Kidney glomerular epithelial cell (primary cell): ENCODE data around the gene HSDL1.
"Not testable (repeated sequence)": the region's sequence is repeated elsewhere in the genome, so short reads cannot be mapped to it uniquely, and the experiment has no call there.

Source experiments
- DNase-seq: peaks from one replicate; lab custom pipeline; 2025; lab: John Stamatoyannopoulos, UW

Gene HSDL1

DNA sequence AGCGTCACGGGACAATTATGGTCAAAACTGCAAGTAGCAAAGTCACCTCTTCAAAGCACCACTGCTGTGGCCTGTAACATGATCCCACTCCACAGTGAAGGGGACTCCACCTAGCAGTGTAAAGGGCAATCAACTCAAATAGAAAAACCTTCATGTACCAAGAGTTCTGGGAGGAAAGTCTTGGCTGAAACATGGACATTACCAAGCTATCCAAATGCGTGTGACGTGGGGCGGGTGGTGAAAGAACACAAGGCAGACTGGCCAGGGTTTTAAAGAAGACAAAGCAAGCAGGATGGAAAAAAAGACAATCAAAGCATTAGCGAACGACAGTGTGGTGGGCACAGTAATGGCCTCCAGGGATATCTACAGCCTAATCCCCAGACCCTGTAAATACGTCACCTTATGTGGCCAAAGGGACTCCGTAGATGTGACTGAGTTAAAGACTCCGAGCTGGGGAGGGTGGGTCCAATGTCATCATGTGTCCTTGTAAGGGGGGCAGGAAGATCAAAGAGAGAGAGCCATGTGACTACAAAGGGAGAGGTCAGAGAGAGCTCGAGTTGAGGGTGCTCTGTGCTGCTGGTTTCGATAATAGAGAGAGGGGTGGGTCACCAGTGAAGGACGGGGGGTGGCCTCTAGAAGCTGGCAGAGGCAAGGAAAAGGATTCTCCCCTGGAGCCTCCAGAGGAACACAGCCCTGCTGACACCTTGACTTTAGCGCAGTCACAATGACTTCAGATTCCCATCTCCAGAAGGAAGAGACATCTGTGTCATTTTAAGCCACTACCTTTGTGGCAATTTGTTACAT lies 6.0 kb downstream of the HSDL1 start:
- no peak for DNase-seq

- DNase-seq = no peak
Measured at GRCh38 chr16:84138500-84138823, 6.5 kb downstream of the HSDL1 start.

GRCh38 chr16:84137769-84138357 lies 7.1 kb downstream of the HSDL1 start:
- no peak for DNase-seq

DNA sequence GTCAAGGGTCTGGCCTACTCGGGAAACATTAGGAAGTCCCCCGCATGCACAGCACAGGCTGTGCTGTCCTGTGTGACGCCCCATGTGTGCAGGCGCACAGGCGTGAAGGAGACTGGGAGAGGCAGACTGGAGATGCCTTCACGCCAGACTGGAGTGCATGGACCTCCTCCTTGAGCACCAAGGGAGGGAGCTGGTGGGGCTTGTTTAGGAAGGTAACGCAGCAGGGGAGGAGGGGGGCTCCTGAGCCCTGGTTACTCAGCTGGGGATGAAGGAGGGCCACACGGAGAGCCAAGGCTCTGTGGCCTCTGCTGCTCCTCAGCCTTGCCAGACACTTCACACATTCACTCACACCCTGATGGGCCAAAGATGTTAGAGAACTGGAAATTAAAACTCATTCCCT lies 7.7 kb downstream of the HSDL1 start:
- no peak for DNase-seq

GRCh38 chr16:84136331-84137125 lies 8.4 kb downstream of the HSDL1 start:
- DNase-seq = no peak

DNA sequence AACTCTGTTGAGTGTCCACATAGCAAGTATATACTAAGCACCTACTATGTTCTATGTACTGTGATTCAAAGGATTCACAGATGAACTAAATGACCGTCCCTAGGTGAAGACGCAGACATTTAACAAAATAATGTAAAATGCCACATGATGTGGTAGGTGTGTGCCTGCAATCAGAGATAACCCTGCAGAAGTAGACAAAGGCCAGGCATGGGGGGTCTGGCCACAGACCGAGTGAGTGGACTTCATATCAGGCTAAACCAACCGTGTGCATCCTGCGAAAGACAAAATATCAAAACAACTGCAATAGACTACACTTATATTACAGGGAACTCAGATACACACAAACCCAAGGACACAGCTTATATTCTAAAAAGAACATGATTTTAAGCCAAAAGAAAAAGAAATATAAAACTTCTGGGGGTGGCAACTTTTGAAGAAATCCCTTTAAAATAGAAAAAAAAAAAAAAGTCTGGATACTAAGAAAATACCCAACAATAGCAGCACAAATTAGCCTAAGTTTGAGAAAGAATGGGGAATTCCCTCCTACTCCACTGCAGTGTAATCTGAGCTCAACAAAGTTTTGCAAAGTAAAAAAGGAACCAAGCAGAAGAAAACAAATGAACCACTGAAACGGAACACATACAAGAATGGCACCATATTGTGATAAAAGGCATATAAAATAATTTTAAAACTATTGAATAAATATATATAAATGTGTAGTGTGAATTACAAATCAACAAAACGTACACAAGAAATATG lies 12.3 kb downstream of the HSDL1 start:
- no peak for DNase-seq

GRCh38 chr16:84131117-84131516 lies 13.9 kb downstream of the HSDL1 start:
- no peak for DNase-seq

DNA sequence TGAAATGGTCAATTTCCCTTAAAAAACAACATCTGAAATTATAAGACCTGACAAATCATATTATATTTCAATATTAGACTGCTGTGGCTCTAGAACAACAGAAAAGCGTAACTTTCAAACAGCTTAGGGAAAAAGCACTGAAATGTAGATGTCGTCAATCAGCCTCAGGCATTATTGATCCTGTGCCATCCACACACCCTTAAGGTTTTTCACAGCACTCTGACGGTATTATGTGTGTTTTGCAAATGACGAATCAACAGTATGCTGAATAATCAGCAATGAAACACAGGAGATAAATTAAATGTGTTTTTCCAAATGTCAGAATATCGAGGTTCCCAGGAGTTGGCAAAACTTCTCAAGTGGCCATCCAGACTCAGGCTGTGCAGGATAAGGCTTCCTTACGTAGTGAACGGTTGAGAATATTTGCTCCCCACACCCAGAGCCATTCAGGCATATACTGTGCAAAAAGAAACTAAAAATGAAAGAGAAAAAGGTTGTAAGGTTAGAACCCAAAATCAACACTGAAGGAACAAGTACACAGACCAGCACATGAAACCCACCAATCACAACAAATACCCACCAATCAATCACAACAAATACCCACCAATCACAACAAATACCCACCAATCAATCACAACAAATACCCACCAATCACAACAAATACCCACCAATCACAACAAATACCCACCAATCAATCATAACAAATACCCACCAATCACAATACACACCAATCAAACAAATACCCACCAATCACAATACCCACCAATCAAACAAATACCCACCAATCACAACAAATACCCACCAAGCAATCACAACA lies 20.5 kb downstream of the HSDL1 start:
- DNase-seq = no peak

DNA sequence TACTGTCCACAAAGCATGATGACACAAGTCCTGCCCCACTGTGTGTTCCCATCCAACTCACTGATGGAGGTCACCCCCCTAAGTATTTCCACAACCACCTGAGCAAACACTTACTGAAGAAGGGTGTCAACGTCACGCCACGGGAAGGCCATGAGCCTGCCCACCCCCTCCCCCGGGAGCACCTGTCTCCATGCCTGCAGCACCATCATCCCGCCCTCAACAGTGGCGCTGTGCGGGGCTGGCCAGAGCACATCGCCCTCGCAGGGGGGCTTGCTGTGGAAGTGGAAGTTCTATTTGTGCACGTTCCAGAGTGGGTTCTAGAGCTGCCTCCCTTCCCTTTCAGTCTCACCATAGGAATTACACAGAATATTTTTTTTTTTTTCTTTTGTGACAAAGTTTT lies 24.0 kb downstream of the HSDL1 start:
- no peak for DNase-seq

DNA sequence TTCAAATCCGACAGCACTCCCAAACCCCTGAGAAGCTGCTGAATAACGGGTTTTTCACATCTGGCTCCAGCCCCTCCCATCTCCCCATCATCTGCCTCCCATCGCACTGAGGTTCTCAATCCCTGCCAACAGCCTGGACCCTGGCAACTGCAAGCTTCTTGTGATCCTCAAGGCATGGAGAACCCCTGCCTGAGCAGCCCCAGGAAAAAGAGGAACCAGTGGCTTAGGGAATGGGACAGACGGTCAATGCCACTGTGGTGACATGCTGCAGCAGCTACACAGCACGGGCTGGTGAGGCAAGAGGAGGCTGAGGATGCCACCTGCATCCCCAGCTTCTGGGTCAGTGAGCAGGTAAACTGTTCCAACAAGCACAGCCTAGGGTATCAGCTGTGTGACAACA lies 25.0 kb downstream of the HSDL1 start:
- DNase-seq = no peak

DNA sequence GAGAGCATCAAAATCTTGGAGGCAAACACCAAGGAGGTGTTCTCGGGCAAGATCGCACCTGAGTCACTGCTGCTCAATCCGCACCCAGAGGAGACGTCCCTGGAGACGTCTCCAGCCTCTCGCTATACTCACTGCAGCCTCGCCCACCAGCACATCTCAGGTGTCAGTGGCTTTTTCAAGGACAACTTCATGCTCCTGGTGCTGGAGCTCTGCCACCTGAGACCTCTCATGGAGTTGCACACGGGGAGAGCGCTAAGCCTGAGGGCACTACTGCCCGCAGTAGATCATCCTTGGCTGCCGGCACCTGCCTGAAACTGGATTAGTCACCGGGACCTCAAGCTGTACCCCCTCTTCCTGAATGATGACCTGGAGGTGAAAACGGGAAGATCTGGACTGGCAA lies 25.6 kb downstream of the HSDL1 start:
- no peak for DNase-seq

DNA sequence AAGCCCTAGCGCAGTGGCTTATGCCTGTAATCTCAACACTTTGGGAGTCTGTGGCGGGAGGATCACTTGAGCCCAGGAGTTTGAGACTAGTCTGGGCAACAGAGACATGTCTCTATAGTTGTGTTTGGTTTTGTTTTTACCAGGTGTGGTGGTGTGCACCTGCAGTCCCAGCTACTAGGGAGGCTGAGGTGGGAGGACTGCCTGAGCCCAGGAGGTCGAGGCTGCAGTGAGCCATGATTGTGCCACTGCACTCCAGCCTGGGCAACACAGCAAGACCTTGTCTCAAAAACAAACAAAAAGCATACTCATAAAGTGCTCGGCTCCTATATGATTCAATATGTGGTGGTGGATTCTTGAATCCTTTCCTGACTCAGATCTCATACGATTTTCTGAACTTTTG lies 26.7 kb downstream of the HSDL1 start:
- not testable (repeated sequence) for DNase-seq

DNA sequence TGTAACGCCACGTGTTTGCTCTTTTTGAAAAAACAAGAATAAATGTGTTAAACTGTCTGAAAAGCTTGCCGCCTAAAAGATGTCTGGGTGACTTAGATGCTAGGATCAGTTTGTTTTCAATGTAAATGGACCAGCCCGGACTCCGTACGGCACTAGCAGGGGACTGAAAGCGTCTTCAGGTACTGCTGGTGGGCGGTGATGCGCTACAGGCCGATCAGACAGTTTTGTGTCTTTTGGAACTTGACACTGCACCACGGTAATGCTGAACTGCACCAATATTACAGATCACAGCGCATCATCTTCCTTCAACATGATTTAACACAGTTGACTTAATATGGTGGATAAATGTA lies 27.5 kb downstream of the HSDL1 start:
- DNase-seq = no peak

DNA sequence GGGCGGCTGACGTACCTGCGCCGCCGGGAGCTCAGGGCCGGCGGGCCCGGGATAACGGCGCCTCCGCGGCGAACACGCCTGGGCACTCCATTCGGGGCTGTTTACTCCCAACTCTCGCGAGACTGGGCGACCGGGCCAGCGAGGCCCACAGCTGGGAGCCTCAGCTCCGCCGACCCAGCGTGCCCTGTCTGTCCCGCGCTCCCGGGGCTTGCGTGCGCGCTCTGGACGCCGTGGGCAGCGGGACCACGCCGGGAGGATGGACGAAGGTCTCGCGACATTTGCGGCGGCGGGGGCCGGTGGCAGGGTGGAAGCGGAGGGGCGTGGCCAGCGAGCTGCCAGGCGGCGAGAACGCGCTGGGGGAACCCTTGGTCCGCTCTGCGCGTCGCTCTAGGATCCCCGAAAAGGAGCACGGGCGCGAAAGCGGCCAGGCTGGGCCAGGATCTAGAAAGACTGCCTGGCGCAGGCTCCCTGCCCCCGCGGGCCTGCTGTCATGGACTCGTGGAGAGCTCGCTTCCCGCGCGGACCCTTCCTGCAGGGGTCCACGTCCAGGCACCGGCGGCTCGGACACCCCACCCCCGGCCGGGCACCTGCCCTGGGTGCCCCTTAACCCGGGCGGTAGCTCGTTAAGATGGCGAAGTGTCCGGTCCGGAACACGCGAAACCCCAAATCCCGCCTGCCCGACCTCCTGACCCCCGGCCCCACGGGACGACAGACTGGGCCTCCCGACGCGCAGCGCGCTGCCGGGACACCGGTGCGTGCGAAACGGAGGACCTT lies 28.1 kb downstream of the HSDL1 start, which contains the start of gene MBTPS1:
Gene MBTPS1, minus strand, starts transcription at position 223 of the 774 bp plus-strand sequence. CDS start 15,159 bp downstream, outside the sequence.
- peak; percentile 91 for DNase-seq

- peak; percentile 48 for DNase-seq
Measured at GRCh38 chr16:84115919-84116719, 28.9 kb downstream of the HSDL1 start.

DNA sequence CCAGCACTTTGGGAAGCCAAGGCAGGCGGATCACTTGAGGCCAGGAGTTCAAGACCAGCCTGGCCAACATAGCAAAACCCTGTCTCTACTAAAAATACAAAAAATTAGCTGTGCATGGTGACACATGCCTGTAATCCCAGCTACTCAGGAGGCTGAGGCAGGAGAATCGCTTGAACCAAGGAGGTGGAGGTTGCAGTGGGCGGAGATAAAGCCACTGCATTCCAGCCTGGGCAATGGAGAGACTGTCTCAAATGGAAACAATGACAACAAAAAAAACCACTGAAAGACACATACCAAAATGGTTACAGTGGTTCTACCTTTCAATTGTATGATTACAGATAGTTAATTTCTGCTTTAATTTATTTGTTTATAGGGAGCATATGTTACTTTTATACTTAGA lies 33.0 kb downstream of the HSDL1 start:
- DNase-seq = not testable (repeated sequence)

DNA sequence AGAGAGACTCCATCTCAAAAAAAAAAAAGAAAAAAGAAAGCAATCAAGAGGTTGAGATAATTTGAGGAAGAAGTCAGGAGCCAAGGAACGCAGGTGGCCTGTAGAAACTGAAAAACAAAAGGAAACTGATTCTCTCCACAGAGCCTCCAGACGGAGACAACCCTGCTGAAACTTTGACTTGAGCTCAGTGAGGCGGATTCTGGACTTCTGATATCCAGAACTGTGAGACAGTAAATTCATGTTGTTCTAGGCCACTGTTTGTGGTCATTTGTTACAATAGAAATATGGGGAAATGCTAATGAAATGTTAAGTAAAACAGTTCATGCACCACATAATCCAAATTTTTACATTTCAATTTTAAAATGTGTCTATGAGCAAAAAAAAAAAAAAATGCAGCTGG lies 33.5 kb downstream of the HSDL1 start:
- no peak for DNase-seq

DNA sequence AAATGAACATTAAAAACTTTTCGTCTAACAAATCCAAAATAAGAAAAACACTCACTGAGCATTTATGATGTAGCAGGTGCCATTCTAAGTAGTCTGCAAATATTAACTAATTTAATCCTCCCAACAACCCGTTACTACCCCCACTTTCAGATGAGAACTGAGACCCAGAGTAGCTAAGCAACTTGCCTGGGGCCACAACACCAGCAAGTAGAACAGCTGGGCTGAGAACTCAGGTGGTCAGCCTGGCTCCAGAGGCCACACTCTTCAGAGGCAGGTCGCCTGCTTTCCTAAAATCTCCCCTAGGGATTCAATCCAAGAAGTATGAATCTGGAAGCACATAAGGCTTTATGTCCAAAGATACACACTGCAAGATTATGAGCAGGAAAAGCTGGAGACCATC lies 34.5 kb downstream of the HSDL1 start:
- no peak for DNase-seq

GRCh38 chr16:84109598-84110335 lies 35.2 kb downstream of the HSDL1 start:
- no peak for DNase-seq
